OCI-LY7 (cell line): ENCODE results near the gene RTN4R. TPM values are rescaled to one million over a fixed set of nuclear protein-coding genes. Genes with fewer than 3 reads are reported as not detected.

Experiments used
- BruUV-seq: library from RNA; stranded (reverse); fragments of 400-500 nt; replicated peaks from 2 replicates; lab custom pipeline; 2021; lab: Mats Ljungman, UMichigan
- CTCF ChIA-PET: fragments of 300-600 bp; sonication (Branson Sonifier 250); formaldehyde crosslinking; loops from one replicate; lab custom pipeline; 2022; ENCODE audit warnings: antibody characterized with exemption; ENCODE audit not compliant: unreplicated experiment; lab: Charles Lee
- POLR2A ChIA-PET: fragments of 300-600 bp; sonication (Branson Sonifier 250); formaldehyde crosslinking; loops from one replicate; lab custom pipeline; 2022; ENCODE audit warnings: antibody characterized with exemption; lab: Charles Lee
- DNase-seq: peaks from one replicate; pipeline ENCODE4 v3.0.0-alpha.2; 2015; ENCODE audit warnings: low spot score
- H2AFZ ChIP-seq: fragments of 200-600 bp; sonication (generic), shearing (Covaris generic); 2 replicates; pipeline ENCODE4 v1.6.1; 2014; ENCODE audit warnings: mild to moderate bottlenecking, antibody characterized with exemption, low read length, moderate library complexity
- H3K27ac ChIP-seq: fragments of 200-600 bp; sonication (generic); 2 replicates; pipeline ENCODE4 v1.5.1; 2014; ENCODE audit warnings: mixed run types, low read depth, mild to moderate bottlenecking, moderate library complexity, low read length, inconsistent platforms; ENCODE audit not compliant: poor library complexity, severe bottlenecking
- H3K36me3 ChIP-seq: fragments of 200-600 bp; sonication (generic); 2 replicates; pipeline ENCODE4 v1.6.1; 2014; ENCODE audit warnings: mild to moderate bottlenecking, antibody characterized with exemption, low read length, moderate library complexity, mixed read lengths; ENCODE audit not compliant: insufficient read depth
- H3K4me1 ChIP-seq: fragments of 200-600 bp; sonication (generic); 2 replicates; pipeline ENCODE4 v1.5.1; 2014; ENCODE audit warnings: mild to moderate bottlenecking, low read length; ENCODE audit not compliant: insufficient read depth, poor library complexity, severe bottlenecking
- H3K4me2 ChIP-seq: fragments of 200-600 bp; sonication (generic); 2 replicates; pipeline ENCODE4 v1.6.1; 2014; ENCODE audit warnings: mild to moderate bottlenecking, low read length
- H3K4me3 ChIP-seq: fragments of 200-600 bp; sonication (generic); 2 replicates; pipeline ENCODE4 v1.5.1; 2014; ENCODE audit warnings: mild to moderate bottlenecking, low read depth, low read length; ENCODE audit not compliant: poor library complexity, severe bottlenecking
- H3K79me2 ChIP-seq: fragments of 200-600 bp; sonication (generic); 2 replicates; pipeline ENCODE4 v1.6.1; 2016; ENCODE audit warnings: low read depth, mild to moderate bottlenecking, low read length, moderate library complexity, mixed read lengths; ENCODE audit not compliant: insufficient read depth
- H3K9me2 ChIP-seq: fragments of 200-600 bp; sonication (generic); 2 replicates; pipeline ENCODE4 v1.6.1; 2016; ENCODE audit warnings: mild to moderate bottlenecking, low read length, mixed read lengths; ENCODE audit not compliant: insufficient read depth
- H3K9me3 ChIP-seq: fragments of 200-600 bp; sonication (generic); 2 replicates; pipeline ENCODE4 v1.6.1; 2014; ENCODE audit warnings: mild to moderate bottlenecking, mixed run types, low read length, mixed read lengths
- H4K20me1 ChIP-seq: fragments of 200-600 bp; sonication (generic); 2 replicates; pipeline ENCODE4 v1.6.1; 2014; ENCODE audit warnings: mild to moderate bottlenecking, antibody characterized with exemption, low read length, moderate library complexity, mixed read lengths; ENCODE audit not compliant: insufficient read depth
- CTCF ChIP-seq: fragments of 200-600 bp; sonication (generic); conservative IDR thresholded peaks from 2 replicates; pipeline ENCODE4 v1.5.1; 2014; ENCODE audit warnings: mild to moderate bottlenecking, antibody characterized with exemption, low read length, moderate library complexity, mixed read lengths
- EZH2phosphoT487 ChIP-seq: fragments of 200-600 bp; sonication (generic); IDR thresholded peaks from 2 replicates; pipeline ENCODE4 v1.6.1; 2018; ENCODE audit warnings: low read depth, borderline replicate concordance, mild to moderate bottlenecking, mixed run types, antibody characterized with exemption, low read length, moderate library complexity, mixed read lengths
- intact Hi-C: fragments of 100-400 bp; cut with micrococcal nuclease; formaldehyde crosslinking; loops from one replicate; pipeline ENCODE4 v1.10.0; 2022; ENCODE audit not compliant: unreplicated experiment
- total RNA-seq, 2 experiments: library from RNA; depleted of rRNA in 1 of 2; stranded (reverse); fragments of >200 nt in 1 of 2; shearing (Covaris generic) in 1 of 2; gene quantifications; 2 replicates each; pipeline ENCODE4 v1.2.3, GENCODE V29; 2014 to 2022

RTN4R gene
- total RNA-seq, 2 experiments from 2014 or later, result not detected

- ChIA-PET CTCF (no interaction called here), POLR2A (interaction anchor here (0.6 kb wide), 1 partner anchor 381 kb away, joined by 3 read pairs; no protein-coding TSS in a partner anchor)
- BruUV-seq, result no TSS peak
Measured at GRCh38 chr22:20292108-20292507, 24.0 kb upstream of the RTN4R start.

GRCh38 chr22:20291604-20292063 is 23.5 kb upstream of the RTN4R start:
- H3K4me3 ChIP-seq, result no peak overlapping the region
- BruUV-seq, result no TSS peak
- H3K79me2 ChIP-seq, result no peaks in the 10 kb centered on the region
- H3K4me1 ChIP-seq, result no peaks in the 10 kb centered on the region
- no peaks in the 10 kb centered on the region for H3K9me3 ChIP-seq
- no peaks in the 10 kb centered on the region for H3K9me2 ChIP-seq
- H4K20me1 ChIP-seq, result no peaks in the 10 kb centered on the region
- no peak for TF ChIP-seq CTCF
- TF ChIP-seq EZH2phosphoT487, result no peak
- POLR2A ChIA-PET, result interaction anchor here (0.6 kb wide), 1 partner anchor 382 kb away, joined by 3 read pairs; no protein-coding TSS in a partner anchor
- H2AFZ ChIP-seq, result no peak overlapping the region
- no peak overlapping the region for H3K4me2 ChIP-seq
- CTCF ChIA-PET, result no interaction called here
- no peaks in the 10 kb centered on the region for H3K36me3 ChIP-seq
- H3K27ac ChIP-seq, result no peak overlapping the region
- intact Hi-C loops, result no loop called here
- no peak for DNase-seq

More at GRCh38 chr22:20292108-20292507, 24.0 kb upstream of the RTN4R start:
- Histone ChIP-seq H3K36me3 (no peaks in the 10 kb centered on the region), H3K4me1 (no peaks in the 10 kb centered on the region), H2AFZ (no peak overlapping the region), H3K27ac (no peak overlapping the region), H3K4me3 (no peak overlapping the region), H3K79me2 (no peaks in the 10 kb centered on the region), H3K4me2 (no peak overlapping the region), H3K9me2 (no peaks in the 10 kb centered on the region), H4K20me1 (no peaks in the 10 kb centered on the region), H3K9me3 (no peaks in the 10 kb centered on the region)
- intact Hi-C loops, result no loop called here
- TF ChIP-seq EZH2phosphoT487 (no peak), CTCF (no peak)
- no peak for DNase-seq

GRCh38 chr22:20291249-20291586 is 23.1 kb upstream of the RTN4R start:
- Histone ChIP-seq H3K4me1 (no peaks in the 10 kb centered on the region), H3K9me2 (no peaks in the 10 kb centered on the region), H3K4me2 (no peak overlapping the region), H3K27ac (no peak overlapping the region), H3K36me3 (no peaks in the 10 kb centered on the region), H3K4me3 (no peak overlapping the region), H2AFZ (no peak overlapping the region), H4K20me1 (no peaks in the 10 kb centered on the region), H3K9me3 (no peaks in the 10 kb centered on the region), H3K79me2 (no peaks in the 10 kb centered on the region)
- intact Hi-C loops, result no loop called here
- ChIA-PET CTCF (no interaction called here), POLR2A (no interaction called here)
- TF ChIP-seq CTCF (no peak), EZH2phosphoT487 (no peak)
- no peak for DNase-seq
- no TSS peak for BruUV-seq
